SH-SY5Y (cell line): ENCODE data around the gene TTI1.

Experiments used
- GATA2 ChIP-seq: IDR thresholded peaks from 2 replicates; pipeline ENCODE4 v1.6.1; 2011; ENCODE audit warnings: mild to moderate bottlenecking, low read depth, low read length
- GATA3 ChIP-seq: IDR thresholded peaks from 2 replicates; pipeline ENCODE4 v1.6.1; 2011; ENCODE audit warnings: low read depth, mild to moderate bottlenecking, low read length, moderate library complexity

TTI1 gene

GRCh38 chr20:38036366-38036765 is 3.1 kb upstream of the TTI1 start:
- no peak for TF ChIP-seq GATA3
- TF ChIP-seq GATA2, result no peak

DNA sequence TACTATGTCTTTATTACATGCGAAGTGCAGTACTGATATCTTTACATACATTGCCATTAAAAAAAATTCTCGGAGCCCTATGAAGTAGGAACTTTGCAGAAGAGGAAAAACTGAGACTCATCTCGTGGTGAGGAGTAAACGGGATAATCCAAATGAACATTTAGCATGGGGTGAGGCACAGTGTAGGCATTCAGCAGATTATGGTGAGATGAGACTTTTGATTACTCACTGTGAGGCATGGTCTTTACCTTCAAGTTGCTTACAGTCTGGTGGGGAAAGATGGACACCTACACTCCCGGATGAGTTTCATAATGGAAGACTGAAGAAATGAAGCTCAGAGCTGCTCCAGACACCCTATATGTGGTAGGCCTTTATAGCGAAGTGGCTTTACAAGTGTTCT is 1.7 kb upstream of the TTI1 start:
- TF ChIP-seq GATA2 (no peak), GATA3 (no peak)

DNA sequence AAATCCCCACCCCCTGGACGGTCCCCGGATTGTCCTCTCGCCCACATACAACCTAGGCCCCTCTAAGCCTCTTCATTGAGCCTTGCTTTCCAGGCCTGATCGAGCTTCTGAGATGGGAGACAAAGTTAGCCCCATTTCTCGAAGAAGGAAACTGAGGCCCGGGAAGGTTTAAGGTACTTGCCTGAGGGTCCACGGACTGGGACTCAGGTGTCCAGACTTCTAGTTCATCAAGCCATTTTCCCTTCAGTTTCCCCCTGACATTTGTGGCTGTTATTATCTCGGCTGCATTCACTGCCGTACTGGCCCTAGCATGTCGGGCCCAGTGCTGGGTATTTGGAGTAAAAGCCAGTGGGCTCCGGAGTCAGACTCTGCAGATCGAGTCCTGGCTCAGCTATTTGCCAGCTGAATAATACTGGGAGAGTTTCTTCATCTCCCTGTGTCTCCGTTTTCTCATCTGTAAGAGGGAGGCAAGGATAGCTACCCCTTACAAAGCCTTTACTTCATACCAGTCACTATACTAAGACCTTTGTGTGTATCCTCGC is 923 bp upstream of the TTI1 start:
- TF ChIP-seq GATA3 (no peak), GATA2 (no peak)

DNA sequence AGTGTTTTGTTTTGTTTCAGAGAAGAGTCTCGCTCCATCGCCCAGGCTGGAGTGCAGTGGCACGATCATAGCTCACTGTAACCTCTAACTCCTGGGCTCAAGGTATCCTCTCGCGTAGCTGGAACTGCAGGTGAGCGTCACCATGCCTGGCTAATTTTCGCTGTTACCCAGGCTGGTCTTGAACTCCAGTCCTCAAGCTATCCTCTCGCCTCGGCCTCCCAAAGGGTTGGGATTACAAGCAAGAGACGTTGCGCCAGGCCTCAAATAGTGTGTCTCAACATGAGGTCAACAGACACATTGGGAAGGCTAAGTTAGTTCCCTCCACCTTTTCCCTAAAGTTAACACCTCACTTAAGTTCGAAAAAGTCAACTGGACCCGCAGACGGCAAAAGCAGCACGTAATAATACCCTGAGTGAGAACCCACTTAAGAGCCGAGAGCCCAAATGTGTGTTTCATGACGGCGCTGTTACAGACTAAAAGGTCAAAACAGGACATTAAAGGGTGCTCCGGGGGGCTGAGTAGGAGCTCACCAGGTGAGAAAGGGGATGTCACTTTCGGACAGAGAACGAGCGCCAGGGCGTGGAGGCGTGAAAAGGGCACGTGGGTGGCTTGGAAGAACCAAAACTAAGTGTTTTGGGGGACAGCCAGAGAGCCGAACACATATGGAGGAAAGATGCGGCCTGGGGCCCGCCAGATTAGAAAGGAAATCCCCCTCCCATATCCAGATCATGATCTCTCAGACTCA is 499 bp downstream of the TTI1 start:
- TF ChIP-seq GATA2 (no peak), GATA3 (no peak)

GRCh38 chr20:38031957-38032356 is 1.3 kb downstream of the TTI1 start:
- TF ChIP-seq GATA3 (no peak), GATA2 (no peak)

DNA sequence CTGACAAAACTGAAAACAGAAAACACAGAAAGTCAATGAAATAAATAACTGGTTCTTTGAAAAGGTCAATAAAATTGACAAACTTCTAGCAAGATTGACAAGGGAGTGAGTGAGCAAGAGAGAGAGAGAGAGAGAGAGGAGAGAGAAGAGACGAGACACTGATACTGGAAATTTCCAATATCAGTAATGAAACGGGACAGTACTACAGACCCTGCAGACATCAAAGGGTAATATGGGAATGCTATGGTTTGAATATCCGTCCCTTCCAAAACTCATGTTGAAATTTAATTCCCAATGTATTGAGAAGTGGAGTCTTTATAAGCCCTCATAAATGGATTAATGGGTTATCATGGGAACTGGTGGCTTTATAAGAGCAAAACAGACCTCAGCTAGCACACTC is 3.8 kb downstream of the TTI1 start:
- TF ChIP-seq GATA3, result no peak
- no peak for TF ChIP-seq GATA2

- TF ChIP-seq GATA2 (no peak), GATA3 (no peak)
Observed at GRCh38 chr20:38024496-38024895, 8.8 kb downstream of the TTI1 start.

DNA sequence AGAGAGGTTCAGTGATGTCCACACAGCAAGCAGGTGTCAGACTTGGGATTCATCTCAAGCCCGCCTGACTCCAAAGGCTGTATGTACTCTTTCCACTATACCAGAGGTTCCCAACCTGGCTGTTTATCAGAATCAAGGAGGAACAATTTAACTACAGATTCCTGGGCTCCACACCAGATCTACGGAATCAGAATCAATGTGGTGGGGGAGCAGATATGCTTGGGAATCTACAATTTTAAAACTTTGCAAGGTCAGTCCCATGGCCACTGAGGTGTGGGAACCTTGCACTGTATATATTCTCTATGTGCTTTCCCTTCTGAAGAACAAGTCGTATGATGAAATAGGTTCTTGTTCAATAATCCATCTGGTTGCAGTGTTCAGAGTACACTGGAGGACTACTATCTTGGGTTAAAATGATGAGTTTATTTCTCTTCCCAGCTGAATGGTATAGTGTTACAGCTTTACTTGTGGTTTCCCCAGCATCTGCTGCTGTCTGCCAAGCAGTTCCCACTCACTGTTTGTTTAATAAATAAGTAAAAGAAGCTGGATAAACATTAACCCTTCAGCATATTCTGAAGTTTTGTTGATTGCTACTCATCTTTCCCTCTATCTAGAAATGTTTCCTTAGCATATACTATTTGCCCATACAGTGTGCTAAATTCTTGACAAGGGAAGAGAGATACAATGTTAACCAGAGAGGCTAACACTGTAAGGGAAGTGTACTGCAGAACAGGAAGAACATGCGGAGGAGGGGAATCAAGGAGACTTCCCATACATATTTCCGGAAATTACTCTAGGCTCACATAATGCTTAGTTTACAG is 9.9 kb downstream of the TTI1 start:
- no peak for TF ChIP-seq GATA2
- TF ChIP-seq GATA3, result no peak

- TF ChIP-seq GATA2, result no peak
- TF ChIP-seq GATA3, result no peak
Observed at GRCh38 chr20:38021087-38021772, 12.0 kb downstream of the TTI1 start.

DNA sequence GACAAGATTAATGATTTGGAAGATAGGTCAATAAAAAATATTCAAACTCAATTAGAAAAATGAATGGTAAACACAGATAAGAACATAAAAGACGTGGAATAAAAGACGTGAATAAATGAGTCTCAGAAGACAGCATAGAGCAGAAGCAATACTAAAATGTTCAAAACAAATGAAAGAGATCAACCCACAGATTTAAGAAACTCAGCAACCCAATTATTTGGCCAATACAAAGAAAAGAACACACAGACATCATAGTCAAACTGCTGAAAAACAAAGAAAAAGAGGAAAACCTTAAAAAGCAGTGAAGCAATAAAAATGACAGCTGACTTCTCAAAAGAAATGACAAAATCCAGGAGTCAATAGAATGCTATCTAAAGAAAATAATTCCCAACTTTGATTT is 14.9 kb downstream of the TTI1 start:
- TF ChIP-seq GATA2, result no peak
- no peak for TF ChIP-seq GATA3

GRCh38 chr20:38017959-38018358 is 15.3 kb downstream of the TTI1 start:
- TF ChIP-seq GATA2, result no peak
- TF ChIP-seq GATA3, result no peak

GRCh38 chr20:38013887-38014286 is 19.4 kb downstream of the TTI1 start:
- no peak for TF ChIP-seq GATA3
- no peak for TF ChIP-seq GATA2

DNA sequence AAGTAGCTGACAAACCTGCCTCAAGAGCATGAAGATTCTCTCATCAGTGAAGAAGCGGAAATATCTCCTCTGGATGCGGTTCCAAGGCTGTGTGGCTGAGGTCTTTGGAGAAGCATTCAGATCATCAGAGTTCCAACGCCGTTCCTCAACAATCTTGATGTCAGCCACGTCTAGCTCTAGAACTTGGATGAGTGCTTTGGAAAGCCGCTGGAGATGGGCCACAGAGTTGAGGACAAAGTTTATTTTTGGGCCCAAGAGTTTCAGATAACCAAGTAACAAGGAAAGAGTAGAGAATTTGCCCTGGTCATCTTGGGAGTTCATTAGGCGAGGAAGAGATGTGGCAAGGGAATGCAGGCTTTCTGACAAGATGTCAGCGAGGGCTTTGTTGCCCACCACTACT is 20.9 kb downstream of the TTI1 start:
- TF ChIP-seq GATA3 (no peak), GATA2 (no peak)

DNA sequence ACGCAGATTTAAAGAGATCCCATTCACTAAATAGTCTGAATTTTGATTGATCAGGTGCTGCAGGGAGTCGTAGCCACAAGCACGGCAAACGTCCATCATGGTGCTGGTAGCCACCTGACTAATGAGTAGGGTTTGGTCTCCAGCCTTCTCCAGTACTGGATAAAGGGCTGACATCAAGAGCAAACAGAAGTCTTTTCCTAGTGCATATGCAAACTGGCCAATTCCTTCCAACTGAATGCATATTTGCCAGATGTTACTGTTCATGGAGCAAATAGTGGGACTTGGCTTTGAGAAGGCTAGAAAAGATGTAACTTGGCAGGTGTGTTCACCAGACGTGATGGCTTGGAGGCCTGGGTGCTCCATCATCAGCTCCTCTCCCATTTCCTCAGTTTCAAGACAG is 21.6 kb downstream of the TTI1 start:
- no peak for TF ChIP-seq GATA3
- no peak for TF ChIP-seq GATA2

GRCh38 chr20:38008233-38008944 is 24.9 kb downstream of the TTI1 start:
- TF ChIP-seq GATA3 (no peak), GATA2 (no peak)
